ENCODE results near the gene YWHAQ.

The YWHAQ gene

GRCh38 chr2:9630736-9631552 is at the start of gene YWHAQ:
YWHAQ (minus strand) TSS chr2:9630997; CDS start chr2:9630452, 545 bp downstream.
- TF ChIP-seq CTCF (IDR thresholded peaks at IDR 0.05; ENCODE audit: low read length, missing control alignments): no peak
- peak; percentile 99 for DNase-seq (ENCODE audit: low read depth)
- peak within 1 kb of the TSS; percentile 91 for H3K4me3 ChIP-seq (replicated peaks; ENCODE audit: low read depth, low read length)

DNA sequence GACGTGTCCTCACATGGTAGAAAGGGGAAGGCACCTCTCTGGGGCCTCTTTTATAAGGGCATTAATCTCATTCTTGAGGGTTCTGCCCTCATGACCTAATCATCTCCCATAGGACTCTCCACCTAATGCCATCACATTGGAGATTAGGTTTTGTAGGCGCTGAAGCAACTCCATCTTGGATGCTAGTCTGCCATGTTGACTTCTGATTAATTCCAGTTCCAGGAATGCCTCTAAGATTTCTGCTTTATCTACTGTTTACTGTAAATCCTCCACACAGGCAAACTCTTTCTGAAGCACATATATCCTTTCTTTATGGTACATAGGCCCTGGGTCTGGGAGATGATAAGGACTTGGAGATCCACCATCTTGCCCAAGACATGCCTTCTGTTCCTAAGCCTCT is 49.3 kb upstream of the YWHAQ start:
- H3K4me3 ChIP-seq (replicated peaks; ENCODE audit: low read depth, low read length): no peak overlapping the region
- DNase-seq (ENCODE audit: low read depth): no peak
- TF ChIP-seq CTCF (IDR thresholded peaks at IDR 0.05; ENCODE audit: low read length, missing control alignments): no peak

- no peak for DNase-seq (ENCODE audit: low read depth)
- TF ChIP-seq CTCF (IDR thresholded peaks at IDR 0.05; ENCODE audit: low read length, missing control alignments): no peak
- no peak overlapping the region for H3K4me3 ChIP-seq (replicated peaks; ENCODE audit: low read depth, low read length)
Observed at GRCh38 chr2:9679218-9679617, 48.4 kb upstream of the YWHAQ start.

DNA sequence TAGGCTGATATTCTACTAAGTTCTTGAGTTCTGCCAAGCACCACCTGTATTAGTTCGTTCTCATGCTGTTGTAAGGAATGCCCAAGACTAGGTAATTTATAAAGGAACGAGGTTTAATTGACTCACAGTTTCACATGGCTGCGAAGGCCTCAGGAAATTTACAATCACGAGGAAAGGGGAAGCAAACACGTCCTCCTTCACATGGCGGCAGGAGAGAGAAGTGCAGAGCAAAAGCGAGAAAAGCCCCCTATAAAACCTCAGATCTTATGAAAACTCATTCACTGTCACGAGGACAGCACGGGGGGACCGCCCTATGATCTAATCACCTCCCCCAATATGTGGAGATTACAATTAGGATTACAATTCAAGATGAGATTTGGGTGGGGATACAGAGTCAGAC is 47.7 kb upstream of the YWHAQ start:
- no peak overlapping the region for H3K4me3 ChIP-seq (replicated peaks; ENCODE audit: low read depth, low read length)
- DNase-seq (ENCODE audit: low read depth): no peak
- TF ChIP-seq CTCF (IDR thresholded peaks at IDR 0.05; ENCODE audit: low read length, missing control alignments): no peak

DNA sequence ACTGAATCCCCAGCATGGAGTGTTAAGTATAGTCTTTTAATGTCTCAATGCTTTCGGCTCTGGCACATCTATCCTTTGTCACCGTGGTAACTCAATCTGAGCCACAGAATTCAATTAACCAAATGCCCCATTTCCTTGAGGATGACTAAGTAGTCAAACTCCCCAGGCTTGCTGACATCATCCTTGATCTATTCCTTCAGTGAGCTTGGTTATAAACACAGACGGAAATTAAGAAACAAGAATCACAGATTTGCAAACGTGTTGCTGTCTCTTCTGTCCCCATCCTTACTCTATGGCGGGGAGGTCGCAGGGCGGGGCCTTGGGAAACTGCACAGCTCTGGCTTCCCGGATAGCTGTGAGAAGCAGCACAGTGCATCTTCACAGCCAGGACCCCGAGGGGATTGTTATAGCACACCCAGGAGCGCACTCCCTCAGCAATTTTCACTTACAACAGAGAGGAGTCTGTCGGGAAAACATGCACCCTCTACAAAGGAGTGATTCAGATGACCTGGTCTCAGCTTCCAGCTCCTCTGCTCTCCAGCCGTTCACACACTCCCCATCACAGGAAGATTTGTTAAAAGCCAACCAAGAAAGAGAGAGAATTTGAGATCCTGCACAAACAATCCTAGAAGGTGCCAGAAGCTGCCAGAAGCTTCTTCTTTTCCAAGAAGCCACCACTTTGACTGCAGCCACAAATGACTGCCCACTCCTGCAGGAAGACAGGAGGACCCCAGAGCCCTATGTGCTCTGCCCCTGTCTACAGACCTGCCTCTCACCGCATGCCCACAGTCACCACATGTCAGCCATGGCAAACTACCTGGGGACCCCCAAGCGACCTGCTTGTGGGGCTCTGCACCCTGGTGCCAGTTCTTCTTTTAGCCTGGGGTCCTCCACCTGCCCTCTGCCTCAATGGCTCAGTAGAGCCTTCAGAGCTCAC is 44.9 kb upstream of the YWHAQ start:
- H3K4me3 ChIP-seq (replicated peaks; ENCODE audit: low read depth, low read length): no peak overlapping the region
- no peak for TF ChIP-seq CTCF (IDR thresholded peaks at IDR 0.05; ENCODE audit: low read length, missing control alignments)
- DNase-seq (ENCODE audit: low read depth): peak; percentile 85

DNA sequence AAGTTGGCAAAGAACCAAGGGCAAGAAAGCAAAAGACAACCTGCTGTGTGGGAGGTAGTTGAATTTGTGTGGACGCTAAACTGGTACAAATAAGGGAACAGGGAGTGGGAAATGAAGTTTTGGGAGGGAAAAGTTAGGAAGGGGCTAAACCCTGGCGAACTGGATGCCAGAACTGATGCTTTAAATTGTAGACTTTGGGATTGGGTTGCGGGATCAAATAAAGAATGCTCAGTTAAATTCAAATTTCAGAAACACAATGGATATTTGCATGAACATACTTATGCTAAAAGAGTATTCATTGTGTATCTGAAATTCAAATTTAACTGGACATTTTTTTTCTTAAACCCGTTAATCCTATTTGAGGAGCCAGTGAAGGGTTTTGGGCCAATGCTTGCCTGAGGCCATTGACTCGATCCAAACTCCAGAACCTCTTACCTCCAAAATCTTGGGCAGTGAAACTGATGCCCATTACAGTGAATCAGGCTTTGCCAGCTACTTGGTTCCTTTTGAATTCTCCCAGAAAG is 44.2 kb upstream of the YWHAQ start:
- no peak for TF ChIP-seq CTCF (IDR thresholded peaks at IDR 0.05; ENCODE audit: low read length, missing control alignments)
- DNase-seq (ENCODE audit: low read depth): no peak
- no peak overlapping the region for H3K4me3 ChIP-seq (replicated peaks; ENCODE audit: low read depth, low read length)

Data from fibroblast of pulmonary artery (primary cell).